ENCODE data around the gene PRKN. TPM values are rescaled to one million over a fixed set of nuclear protein-coding genes. Genes with fewer than 3 reads are reported as not detected.

The PRKN gene
- total RNA-seq, 1 donor from 2014 or later: 5.1 TPM

DNA sequence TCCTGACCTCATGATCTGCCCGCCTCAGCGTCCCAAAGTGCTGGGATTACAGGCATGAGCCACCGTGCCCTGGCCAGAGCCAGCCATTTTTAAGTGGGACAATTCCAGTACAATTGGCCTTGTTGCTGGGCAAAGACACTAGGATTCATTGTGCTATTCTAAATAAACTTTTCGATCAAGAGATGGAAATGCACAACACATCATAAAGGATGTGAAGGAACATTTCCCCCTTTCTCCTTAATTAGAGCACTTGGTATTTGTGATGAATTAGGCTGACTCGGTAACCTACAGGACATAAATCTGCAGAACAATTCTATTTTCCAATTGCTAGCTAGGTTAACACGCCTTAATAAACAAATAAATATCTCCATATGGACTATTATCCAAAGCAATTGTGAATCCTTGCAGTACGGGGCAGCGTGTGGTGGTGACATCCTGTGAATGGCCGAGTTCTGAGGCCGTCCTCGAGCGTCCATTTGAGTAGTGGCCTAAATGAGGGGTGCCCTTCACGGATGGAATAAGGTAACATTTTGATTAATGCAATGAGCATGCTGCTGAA, 1047.5 kb downstream of the PRKN start:
- Mint-ChIP-seq H3K4me3 (ENCODE audit: unreplicated experiment) (no peak overlapping the region), H3K36me3 (ENCODE audit: low read depth, unreplicated experiment) (no peaks in the 10 kb centered on the region), H3K27me3 (ENCODE audit: unreplicated experiment) (no peaks in the 10 kb centered on the region), H3K27ac (ENCODE audit: unreplicated experiment) (no peak overlapping the region), H3K4me1 (ENCODE audit: unreplicated experiment) (no peaks in the 10 kb centered on the region), H3K9me3 (ENCODE audit: unreplicated experiment) (no peaks in the 10 kb centered on the region)
- DNase-seq (ENCODE audit: low spot score): no peak
- TF ChIP-seq, protein P1, sequence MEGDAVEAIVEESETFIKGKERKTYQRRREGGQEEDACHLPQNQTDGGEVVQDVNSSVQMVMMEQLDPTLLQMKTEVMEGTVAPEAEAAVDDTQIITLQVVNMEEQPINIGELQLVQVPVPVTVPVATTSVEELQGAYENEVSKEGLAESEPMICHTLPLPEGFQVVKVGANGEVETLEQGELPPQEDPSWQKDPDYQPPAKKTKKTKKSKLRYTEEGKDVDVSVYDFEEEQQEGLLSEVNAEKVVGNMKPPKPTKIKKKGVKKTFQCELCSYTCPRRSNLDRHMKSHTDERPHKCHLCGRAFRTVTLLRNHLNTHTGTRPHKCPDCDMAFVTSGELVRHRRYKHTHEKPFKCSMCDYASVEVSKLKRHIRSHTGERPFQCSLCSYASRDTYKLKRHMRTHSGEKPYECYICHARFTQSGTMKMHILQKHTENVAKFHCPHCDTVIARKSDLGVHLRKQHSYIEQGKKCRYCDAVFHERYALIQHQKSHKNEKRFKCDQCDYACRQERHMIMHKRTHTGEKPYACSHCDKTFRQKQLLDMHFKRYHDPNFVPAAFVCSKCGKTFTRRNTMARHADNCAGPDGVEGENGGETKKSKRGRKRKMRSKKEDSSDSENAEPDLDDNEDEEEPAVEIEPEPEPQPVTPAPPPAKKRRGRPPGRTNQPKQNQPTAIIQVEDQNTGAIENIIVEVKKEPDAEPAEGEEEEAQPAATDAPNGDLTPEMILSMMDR (IDR thresholded peaks at IDR 0.05; ENCODE audit: unreplicated experiment): no peak

DNA sequence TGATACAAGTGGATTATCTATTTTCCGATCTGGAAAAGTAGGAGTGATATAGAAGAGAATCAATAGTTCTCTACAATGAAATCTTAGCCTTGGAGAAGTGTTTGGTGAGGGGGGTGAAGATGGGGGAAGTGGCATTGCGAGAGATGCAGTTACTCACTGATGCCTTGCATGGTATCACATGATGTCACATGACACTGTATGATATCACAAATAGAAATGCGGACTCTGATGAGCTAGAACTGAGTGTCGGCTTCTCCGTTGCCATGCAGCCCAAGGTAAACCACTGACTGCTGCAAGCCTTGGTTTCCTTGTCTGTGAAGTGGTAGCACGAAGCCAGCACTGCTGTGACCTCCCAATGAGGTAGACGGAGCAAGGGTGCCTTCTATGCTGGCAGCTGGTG, 1050.4 kb downstream of the PRKN start:
- H3K4me3 Mint-ChIP-seq (ENCODE audit: unreplicated experiment): no peak overlapping the region
- no peaks in the 10 kb centered on the region for H3K36me3 Mint-ChIP-seq (ENCODE audit: low read depth, unreplicated experiment)

DNA sequence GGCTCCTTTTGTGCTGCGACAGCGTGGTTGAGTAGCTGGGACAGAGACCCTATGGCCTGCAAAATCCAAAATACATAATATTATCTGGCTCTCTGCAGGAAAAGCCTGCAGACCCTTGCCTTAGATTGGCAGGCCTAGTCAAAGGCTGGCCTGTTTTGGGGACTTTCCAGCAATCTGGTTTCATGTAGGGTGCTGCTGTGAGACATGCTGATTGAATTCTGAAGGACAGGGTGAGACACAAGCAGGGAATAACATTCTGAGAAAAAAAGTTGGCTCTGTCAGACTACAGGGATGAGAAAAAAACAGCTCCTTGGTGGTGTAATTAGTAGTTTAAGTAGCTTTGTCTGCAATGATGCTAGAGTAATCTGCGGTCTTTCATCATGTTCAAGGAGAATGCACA, 1051.0 kb downstream of the PRKN start:
- Mint-ChIP-seq H3K27ac (ENCODE audit: unreplicated experiment) (no peak overlapping the region), H3K4me3 (ENCODE audit: unreplicated experiment) (no peak overlapping the region), H3K36me3 (ENCODE audit: low read depth, unreplicated experiment) (no peaks in the 10 kb centered on the region), H3K4me1 (ENCODE audit: unreplicated experiment) (no peaks in the 10 kb centered on the region), H3K27me3 (ENCODE audit: unreplicated experiment) (peaks cover 2% of the 10 kb centered on the region), H3K9me3 (ENCODE audit: unreplicated experiment) (no peaks in the 10 kb centered on the region)
- DNase-seq (ENCODE audit: low spot score): no peak
- TF ChIP-seq, protein P1 (IDR thresholded peaks at IDR 0.05; ENCODE audit: unreplicated experiment): no peak

More for the DNA sequence above, 1050.4 kb downstream of the PRKN start:
- Mint-ChIP-seq H3K27me3 (ENCODE audit: unreplicated experiment) (peaks cover 2% of the 10 kb centered on the region), H3K27ac (ENCODE audit: unreplicated experiment) (no peak overlapping the region), H3K9me3 (ENCODE audit: unreplicated experiment) (no peaks in the 10 kb centered on the region), H3K4me1 (ENCODE audit: unreplicated experiment) (no peaks in the 10 kb centered on the region)
- no peak for DNase-seq (ENCODE audit: low spot score)
- TF ChIP-seq, protein P1 (IDR thresholded peaks at IDR 0.05; ENCODE audit: unreplicated experiment): no peak

DNA sequence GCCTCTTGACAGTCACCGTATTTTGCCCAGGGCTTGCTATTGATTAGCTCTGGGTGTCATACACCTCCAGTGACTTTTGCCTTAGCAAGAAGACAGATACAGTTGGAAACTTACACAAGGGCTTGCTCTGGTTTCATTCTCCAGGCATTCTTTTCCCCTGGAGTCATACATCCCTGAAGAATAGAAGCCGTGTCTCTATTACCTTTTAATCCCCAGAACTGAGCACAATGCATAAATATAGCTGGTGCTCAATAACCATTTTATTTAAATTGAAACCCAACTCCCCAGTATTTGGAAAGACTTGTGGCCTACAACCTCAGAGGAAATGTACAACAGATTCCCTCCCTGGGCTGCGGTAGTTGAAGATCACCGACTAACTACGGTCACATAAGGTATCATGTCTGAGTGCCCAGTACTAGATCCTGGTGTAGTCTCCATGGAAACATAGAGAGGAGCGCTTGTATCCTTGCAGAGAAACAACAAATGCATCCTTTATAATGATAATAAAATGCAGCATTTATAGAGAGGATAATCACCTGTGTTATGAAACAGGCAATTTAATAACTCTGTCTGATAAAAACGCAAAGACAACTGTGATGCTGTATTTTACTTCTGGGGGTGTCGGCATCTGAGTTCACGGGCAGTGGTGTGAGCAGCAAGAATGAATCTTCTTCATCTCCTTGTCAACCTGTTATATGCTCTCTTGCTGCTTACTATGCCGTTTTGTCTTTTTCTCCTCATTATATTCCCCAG, 1052.5 kb downstream of the PRKN start:
- Mint-ChIP-seq H3K27ac (ENCODE audit: unreplicated experiment) (no peak overlapping the region), H3K9me3 (ENCODE audit: unreplicated experiment) (no peaks in the 10 kb centered on the region), H3K4me1 (ENCODE audit: unreplicated experiment) (no peaks in the 10 kb centered on the region), H3K36me3 (ENCODE audit: low read depth, unreplicated experiment) (no peaks in the 10 kb centered on the region), H3K4me3 (ENCODE audit: unreplicated experiment) (no peak overlapping the region), H3K27me3 (ENCODE audit: unreplicated experiment) (peaks cover 4% of the 10 kb centered on the region)
- no peak for DNase-seq (ENCODE audit: low spot score)
- TF ChIP-seq, protein P1 (IDR thresholded peaks at IDR 0.05; ENCODE audit: unreplicated experiment): no peak

DNA sequence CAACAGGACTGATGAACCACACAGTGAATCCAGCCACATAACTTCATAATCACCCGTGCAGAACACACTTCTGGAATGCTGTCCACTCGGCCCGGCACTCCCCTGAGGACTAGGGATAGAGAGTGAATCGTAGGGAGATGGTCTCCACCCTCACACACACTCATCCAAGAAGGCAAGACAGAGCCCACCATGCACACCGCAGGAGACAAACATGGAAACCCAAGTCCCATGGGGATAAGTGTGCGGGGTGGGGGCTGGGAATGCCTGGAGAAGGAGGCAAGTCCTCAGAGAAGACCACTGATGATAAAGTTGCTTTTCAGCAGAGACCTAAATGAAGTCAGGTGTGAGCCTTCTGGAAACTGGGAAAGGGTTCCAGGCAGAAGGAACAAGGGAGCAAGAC, 1054.5 kb downstream of the PRKN start:
- Mint-ChIP-seq H3K4me3 (ENCODE audit: unreplicated experiment) (no peak overlapping the region), H3K36me3 (ENCODE audit: low read depth, unreplicated experiment) (no peaks in the 10 kb centered on the region), H3K9me3 (ENCODE audit: unreplicated experiment) (no peaks in the 10 kb centered on the region), H3K27me3 (ENCODE audit: unreplicated experiment) (peaks cover 4% of the 10 kb centered on the region), H3K27ac (ENCODE audit: unreplicated experiment) (no peak overlapping the region), H3K4me1 (ENCODE audit: unreplicated experiment) (no peaks in the 10 kb centered on the region)
- TF ChIP-seq, protein P1 (IDR thresholded peaks at IDR 0.05; ENCODE audit: unreplicated experiment): no peak
- no peak for DNase-seq (ENCODE audit: low spot score)
